GM18502 (cell line): ENCODE results near the gene CSRNP3.
"Not testable (repeated sequence)": the region's sequence is repeated elsewhere in the genome, so short reads cannot be mapped to it uniquely, and the experiment has no call there.

Experiments
- ATAC-seq: cut with Tn5 transposase; IDR thresholded peaks from one replicate; pipeline ENCODE4 v1.9.1; 2021; ENCODE audit warnings: mild to moderate bottlenecking; ENCODE audit not compliant: unreplicated experiment, poor library complexity

CSRNP3 gene

GRCh38 chr2:165627470-165627869 is 158.0 kb downstream of the CSRNP3 start:
- peak; percentile 59 for ATAC-seq

DNA sequence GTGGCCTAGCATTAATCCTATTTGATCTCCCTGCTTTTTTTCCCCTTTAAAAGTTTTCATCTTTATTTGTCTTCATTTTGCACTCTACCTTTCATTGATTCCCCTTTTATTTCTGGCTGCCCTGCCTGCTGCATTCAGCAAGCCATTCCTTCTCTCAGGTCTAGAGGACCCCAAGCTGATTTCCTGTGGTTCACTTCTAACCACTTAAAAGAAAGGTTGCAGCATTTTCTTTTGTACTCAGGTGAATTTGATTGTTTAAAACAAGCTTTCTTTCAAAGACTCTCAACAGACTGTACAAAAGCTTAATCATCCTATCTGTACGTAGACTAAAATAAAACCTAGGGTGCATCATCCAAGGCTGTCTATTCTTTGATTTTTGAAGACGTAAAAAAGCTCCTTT is 160.3 kb downstream of the CSRNP3 start:
- no peak for ATAC-seq

GRCh38 chr2:165630236-165630635 is 160.7 kb downstream of the CSRNP3 start:
- no peak for ATAC-seq

- ATAC-seq: no peak
Observed at GRCh38 chr2:165631089-165631488, 161.6 kb downstream of the CSRNP3 start.

DNA sequence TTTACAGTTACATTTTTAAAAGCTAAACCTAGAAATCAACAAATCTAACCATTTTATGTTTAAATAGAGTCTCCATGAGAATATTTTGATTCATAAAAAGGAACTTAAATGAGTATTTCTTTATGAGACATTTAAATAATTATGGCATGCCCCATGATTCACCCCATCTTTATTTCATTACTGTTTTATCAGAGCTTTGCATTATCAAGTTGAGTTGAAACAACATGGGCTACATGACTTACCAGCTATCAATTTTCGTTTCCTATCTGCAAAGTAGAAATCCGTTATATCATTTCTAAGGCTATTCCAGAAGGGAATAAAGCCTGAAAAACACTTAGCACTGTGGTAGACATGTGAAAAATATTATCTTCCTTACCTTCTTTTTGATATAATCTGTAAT is 163.1 kb downstream of the CSRNP3 start:
- no peak for ATAC-seq

GRCh38 chr2:165633431-165633830 is 163.9 kb downstream of the CSRNP3 start:
- no peak for ATAC-seq

DNA sequence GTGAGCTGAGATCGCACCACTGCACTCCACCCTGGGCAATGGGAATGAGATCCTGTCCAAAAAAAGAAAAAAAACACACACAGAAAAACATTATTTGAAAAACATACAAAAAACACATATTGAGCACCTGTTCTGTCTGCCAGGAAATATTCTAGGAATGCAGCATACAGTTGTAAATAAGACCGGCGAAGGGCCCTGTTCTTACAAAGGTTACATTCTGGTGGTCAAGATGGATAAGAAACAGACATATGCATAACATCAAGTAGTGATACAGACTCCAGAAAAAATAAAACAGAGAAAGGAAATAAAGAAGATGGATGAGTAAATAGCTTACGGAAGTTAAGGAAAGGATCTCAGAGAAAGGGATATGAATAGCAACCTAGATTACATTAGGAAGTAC is 164.8 kb downstream of the CSRNP3 start:
- ATAC-seq: no peak

- no peak for ATAC-seq
Observed at GRCh38 chr2:165634855-165635254, 165.4 kb downstream of the CSRNP3 start.

GRCh38 chr2:165635532-165635931 is 166.0 kb downstream of the CSRNP3 start:
- ATAC-seq: no peak

DNA sequence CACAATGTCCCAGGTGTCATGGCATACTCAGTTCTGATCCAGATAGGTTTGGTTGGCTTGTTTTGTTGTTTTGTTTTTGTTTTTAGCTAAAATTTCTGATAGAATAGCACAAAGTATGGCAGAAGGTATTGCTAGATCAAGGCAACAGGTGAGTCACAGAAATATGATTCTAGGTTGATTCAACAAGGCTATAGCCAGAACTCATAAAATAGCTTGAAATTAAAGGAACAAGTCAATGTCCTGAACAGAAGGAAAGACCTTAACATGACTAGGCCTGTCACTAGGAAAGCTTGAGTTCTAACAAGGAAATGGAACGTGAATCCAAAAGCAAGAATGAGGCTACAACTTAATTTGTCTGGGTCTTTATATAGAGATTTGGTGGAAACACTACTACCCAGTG is 167.5 kb downstream of the CSRNP3 start:
- no peak for ATAC-seq

- no peak for ATAC-seq
Observed at GRCh38 chr2:165637396-165637795, 167.9 kb downstream of the CSRNP3 start.

- no peak for ATAC-seq
Observed at GRCh38 chr2:165639504-165639903, 170.0 kb downstream of the CSRNP3 start.

GRCh38 chr2:165640247-165640929 is 170.9 kb downstream of the CSRNP3 start:
- no peak for ATAC-seq

- ATAC-seq: no peak
Observed at GRCh38 chr2:165645930-165646831, 176.7 kb downstream of the CSRNP3 start.

- ATAC-seq: no peak
Observed at GRCh38 chr2:165647409-165647808, 177.9 kb downstream of the CSRNP3 start.

DNA sequence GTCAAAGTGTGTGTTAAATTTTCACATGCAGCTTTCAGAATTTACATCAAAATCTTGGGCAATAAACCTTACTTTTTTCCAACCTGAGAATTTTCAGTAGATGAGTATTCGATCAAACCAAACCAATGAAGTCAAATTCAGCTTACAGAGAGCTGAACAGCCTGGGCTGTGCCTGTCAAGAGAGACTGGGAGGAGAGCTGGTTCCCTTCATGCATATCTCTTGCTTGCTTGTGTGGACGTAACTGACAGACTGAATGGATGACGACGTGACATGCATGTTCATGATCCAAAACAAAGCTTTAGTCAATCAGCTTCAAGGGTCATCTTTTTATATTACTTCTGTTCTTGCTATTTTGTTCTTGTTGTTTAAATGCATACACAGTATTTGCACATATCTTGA is 179.3 kb downstream of the CSRNP3 start:
- no peak for ATAC-seq

GRCh38 chr2:165651233-165651632 is 181.7 kb downstream of the CSRNP3 start:
- no peak for ATAC-seq

DNA sequence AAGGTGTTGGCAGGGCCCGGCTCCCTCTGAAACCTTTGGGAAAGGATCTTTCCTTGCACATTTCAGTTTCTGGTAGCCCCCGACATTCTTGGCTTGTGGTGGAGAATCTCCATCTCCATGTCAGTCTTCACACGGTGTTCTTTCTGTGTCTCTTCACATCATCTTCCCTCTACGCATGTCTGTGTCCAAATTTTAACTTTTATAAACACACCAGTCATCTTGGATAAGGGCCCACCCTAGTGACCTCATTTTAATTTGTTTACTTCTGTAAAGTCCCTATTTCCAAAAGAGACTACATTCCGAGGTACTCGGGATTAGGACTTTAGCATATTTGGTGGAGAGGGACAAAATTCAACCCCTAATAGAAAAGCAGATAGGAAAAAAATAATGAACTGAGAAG is 186.2 kb downstream of the CSRNP3 start:
- ATAC-seq: no peak

DNA sequence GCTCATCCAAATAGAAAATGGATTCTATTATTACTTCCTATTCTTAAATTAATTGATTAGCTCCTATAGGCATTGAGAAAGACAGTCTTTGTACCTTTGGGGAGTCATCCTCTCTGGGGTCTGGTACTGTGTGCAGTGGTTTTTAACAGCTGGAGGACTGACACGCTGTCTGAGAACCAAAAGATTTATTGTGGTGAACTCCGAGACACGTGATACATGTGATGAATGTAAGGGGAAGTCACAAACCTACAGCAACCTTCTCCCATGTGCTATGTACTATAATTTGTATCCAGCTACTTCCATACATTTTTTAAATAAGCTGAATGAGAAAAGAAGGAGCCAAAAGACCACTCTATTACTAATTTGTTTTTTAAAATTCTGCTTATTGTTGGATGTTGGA is 190.9 kb downstream of the CSRNP3 start:
- peak; percentile 95 for ATAC-seq

DNA sequence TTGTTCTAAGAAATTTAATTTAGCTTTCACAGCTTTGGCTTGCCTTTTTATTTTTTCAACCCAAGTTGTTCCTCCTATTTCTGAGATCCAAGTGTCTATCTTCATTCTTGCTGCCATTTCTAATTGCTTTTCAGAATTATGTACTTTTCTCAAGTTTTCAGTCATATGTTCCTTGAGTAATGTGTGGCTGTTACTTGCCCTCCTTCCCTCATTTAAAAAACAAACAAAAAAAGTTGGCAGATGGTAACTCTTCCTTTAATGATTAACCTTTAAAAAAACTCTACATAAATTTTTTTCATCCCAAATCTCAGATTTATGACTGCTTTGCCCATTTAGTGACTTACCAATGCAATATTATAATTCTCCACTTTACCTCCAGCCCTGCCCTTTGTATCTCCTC is 193.2 kb downstream of the CSRNP3 start:
- no peak for ATAC-seq

DNA sequence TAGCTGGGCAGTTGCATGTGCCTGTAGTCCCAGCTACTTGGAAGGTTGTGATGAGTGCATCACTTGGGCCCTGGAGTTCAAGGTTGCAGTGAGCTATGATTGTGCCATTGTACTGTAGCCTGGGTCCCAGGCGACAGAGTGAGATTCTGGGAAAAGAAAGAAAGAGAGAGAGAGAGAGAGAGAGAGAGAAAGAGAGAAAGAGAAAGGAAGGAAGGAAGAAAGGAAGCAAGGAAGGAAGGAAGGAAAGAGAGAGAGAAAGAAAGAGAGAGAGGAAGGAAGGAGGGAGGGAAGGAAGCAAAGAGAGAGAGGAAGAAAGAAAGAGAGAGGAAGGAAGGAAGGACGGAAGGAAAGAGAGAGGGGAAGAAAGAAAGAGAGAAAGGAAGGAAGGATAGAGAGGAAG is 196.1 kb downstream of the CSRNP3 start:
- ATAC-seq: no peak

DNA sequence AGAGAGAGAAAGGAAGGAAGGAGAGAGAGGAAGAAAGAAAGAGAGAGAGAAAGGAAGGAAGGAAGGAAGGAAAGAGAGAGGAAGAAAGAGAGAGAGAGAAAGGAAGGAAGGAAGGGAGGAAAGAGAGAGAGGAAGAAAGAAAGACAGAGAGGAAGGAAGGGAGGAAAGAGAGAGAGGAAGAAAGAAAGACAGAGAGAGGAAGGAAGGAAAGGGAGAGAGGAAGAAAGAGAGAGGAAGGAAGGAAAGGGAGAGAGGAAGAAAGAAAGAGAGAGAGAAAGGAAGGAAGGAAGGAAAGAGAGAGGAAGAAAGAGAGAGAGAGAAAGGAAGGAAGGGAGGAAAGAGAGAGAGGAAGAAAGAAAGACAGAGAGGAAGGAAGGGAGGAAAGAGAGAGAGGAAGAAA is 196.6 kb downstream of the CSRNP3 start:
- ATAC-seq: not testable (repeated sequence)
